Fibroblast of skin of scalp (primary cell): Measurements from ENCODE around the gene STK10.
A peak's percentile ranks its signal among the peaks of the same experiment; 100 is the strongest.

Experiments
- DNase-seq: peaks from one replicate; pipeline ENCODE4 v3.0.0-alpha.2; 2013

STK10 gene

DNA sequence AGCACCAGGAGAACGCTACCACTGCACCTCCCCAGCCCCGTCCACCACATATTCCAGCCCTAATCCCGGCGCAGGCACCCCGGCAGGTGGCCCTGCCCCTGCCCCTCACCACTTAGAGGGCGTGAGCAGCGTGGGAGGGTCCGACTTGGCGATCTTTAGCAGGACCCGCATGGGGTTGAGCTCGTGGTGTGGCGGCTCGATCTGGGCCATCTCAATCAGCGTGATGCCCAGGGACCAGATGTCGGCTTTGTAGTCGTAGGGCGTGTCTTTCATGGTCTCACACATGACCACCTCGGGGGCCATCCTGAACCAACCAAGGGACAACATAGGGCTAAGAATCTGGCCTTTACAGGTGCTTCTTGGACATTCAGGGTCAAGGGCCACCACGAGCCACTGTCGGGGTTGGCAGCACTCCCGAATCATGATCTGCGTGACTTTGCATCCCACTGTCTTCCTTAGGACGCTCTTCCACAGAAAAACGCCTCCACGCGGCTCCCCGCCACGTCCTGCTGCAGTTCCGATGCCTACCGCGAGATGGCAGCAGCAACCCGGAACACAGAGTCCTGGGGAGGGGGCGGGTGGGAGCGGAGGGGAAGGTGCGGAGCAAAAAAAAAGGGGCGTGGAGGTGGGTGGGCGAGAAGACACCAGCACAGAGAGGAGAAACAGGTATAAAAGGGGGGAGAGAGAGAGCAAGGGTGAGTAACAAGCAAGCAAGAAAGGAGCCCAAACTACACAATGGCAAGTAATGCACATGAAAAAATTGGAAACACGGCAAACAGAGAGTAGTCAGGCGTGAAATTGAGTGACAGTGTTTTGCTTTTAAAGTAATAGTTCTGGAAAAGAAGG is 81.3 kb downstream of the STK10 start:
- peak; percentile 45 for DNase-seq

DNA sequence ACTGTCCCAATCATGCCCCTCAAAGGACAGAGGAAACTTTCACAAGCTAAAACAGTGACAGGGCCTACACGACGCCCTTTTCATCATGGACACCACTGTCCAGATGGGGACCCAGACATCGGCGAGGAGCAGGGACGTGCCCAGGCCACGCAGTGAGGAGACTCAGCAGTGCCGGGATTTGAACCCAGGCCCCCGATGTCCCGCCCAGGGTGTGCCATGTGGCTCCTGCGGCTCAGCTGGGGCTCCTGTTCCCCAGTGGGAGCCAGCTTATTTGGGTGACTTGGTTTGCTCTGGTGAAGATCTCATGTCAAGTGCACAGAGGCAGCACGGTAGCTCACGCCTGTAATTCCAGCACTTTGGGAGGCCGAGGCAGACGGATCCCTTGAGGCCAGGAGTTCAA is 82.2 kb downstream of the STK10 start:
- DNase-seq, result no peak

DNA sequence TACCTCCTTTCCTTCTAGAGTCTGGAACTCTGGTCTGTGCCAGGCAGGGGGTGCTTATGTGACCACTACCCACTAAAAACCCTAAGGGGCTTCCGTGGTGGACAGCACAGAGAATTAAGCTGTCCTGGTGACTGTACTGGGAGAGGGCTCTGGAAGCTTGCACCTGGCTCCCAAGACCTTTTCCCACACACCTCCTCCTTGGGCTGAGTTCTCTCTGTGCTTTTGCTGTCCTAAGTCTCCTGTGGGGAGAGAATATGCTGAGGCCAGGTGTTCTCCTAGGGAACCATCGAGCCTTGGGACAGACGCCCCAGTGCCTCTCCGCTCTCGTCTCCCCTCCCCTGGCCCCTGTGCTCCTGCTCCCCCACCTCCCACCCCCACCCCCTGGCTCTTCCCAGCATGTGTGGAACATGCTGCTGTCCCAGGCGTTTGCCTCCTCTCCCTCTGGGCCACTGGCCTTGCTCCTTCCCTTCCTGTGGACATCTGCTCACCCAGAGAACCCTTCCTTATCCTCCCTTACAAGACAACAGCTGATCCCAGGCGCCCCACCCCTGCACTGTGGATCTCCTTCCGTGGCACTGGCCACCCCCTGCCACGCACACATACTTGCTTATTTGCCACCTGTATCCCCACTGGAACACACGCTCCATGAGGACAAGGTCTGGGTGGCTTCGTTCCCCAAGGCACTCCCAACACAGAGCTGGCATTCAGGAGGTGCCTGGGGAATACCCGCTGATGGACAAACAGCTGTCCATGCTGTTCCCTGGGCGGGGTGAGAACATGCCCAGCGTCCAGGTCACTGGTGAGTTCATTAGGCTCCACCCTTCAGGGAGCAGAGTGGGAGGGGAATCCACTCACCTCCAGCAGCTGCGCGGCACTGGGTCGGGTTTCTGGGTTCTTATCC is 83.0 kb downstream of the STK10 start:
- DNase-seq, result no peak

DNA sequence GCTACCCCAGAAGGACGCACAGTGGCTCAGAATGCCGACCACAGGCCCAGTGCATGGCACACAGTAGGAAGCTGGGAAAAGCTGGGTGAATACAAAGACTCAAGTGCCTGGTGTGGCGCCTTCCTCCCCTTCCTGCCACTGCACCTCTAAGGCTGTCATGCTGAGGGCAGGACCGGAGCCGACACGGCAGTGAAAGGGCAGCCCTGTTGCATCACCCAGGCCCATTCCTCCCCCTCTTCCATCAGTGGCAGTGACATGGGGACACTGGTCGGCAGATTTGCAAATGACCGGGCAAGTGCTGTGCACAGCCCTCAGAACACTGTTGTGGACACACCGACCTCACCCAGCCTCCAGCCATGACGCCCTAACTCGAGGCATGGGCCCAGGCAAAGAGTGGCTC is 84.0 kb downstream of the STK10 start:
- DNase-seq, result no peak

DNA sequence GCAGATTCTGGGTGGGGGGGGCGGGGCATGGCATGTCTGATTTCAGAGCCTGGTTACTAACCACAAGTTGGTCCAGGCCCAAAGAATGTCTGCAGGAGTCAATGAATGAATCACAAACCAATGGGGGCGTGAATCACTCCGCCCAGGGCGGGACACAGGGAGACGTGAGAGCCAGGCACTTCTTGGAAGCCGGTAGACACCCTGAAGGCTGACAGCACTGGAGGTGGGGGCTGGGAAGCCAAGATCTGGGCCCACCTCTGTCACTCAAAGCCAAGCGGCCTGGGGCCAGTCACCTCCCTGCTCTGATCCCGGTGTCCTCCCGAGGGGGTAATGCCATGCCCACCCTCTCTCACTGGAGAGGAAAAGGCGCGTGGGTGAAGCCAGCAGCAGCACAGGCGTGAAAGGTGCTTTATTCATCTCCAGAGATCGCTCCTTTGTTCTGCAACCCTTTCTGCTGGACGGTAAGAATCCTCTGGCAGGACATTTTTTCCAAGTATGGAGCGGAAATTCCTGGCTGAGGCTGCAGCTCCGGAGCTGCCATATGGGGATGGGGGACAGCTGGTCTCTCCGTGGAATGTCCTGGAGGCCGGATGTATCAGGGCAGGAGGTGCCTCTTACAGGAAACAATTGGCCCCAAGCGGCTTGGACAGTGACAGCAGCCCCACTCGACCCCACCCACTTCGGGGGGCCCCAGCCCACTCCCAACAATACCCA is 85.0 kb downstream of the STK10 start:
- DNase-seq, result peak; percentile 98

DNA sequence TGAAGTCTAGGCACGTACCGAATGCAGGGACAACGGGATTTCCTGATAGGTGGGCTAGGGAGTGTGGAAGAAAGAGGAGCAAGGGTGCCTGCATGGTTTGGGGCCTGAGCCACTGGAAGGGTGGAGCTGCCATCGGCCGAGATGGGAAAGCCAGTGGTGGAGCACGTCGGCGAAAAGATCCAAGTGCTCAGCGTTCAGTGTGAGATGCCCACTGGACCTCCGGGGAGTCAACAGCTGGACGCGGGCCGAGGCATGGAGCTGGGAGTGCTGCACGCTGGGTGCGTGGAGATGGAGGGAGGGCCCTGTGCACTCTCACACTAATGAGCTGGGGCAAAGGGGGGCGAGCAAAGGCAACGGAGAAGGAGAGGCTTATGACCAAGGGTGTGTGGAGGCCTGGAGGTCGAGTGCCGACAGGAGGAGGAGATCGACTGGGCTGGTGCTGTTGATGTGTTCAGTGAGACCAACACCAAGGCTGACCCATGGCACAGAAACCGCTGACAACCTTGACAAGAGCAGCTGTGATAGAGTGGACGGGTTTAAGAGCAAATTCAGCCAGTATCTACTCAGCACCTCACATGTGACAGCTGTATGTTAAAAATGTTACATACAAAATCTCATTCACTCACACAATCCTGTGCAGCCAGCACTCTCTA is 85.7 kb downstream of the STK10 start:
- no peak for DNase-seq

DNA sequence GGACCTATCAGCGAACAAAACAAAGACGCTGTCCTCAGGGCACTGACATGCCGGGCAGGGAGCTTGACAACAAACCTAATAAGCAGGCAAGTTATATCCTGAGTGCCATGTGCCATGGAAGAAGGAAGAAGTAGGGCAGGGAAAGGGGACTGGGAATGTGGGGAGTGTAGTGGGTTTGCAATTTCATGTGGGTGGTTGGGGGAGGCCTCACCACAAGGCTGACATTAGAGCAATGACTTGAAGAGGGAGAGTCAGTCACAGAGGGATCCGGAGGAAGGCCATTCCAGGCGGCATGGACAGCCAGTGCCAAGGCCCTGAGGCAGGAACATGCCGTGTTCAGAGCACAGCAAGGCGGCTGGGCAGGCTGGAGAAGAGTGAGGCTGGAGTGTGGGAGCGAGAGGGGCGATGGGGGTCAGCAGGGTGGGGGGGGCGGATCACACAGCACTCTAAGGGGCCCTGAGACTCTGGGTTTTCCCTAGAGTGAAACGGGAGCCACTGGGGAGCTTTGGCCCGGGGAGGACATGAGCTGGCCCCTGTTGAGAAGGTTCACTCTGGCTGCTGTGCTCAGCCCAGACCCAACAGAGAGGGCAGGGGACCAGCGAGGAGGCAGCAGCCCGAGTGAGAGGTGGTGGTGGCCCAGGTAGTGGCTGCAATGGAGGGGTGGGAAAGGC is 86.3 kb downstream of the STK10 start:
- no peak for DNase-seq

DNA sequence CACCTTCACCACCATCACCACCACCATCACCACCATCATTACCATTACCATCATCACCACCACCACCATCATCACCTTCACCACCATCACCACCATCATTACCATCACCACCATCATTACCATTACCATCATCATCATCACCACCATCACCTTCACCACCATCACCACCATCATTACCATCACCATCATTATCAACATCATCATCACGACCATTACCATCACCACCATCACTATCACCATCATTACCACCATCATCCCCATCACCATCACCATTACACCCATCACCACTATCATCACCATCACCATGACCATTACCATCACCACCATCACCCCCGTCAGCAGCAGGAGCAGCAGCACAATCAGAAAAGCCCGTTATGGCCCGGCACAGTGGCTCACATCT is 89.1 kb downstream of the STK10 start:
- no peak for DNase-seq

DNA sequence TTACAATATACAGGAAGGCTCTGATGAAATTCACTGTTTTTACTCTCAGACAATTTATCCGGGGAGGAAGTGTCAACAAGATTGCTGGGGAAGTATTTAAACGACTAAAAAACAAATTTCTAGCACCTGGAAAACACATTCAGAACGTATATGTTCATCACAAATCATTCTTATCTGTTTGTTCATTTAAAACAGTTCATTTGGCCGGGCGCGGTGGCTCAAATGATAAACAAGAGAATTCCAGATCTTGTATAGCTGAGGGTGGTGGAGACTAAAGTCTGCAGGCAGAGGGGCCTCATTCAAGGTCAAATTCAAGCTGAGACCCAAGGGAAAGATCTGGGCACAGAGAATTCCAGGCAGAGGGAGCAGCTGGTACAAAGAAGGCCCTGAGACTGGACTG is 90.0 kb downstream of the STK10 start:
- DNase-seq, result no peak

DNA sequence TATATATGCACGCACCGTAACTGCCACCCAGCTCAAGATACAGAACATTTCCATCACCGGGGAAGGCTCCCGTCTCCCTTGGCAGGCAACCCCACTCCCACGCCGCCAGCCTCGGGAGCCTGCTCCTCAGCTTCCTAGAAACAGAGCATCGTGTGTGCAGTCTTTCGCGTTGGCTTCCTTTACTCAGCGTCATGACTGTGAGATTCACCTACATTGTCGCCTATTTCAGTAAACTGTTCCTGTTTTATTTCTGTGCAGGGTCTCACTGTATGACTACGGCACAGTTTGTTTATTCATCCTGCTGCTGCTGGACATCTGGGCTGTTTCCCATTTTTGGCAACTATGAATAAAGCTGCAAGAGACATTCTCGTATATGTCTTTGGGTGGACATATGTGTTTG is 90.7 kb downstream of the STK10 start:
- no peak for DNase-seq

DNA sequence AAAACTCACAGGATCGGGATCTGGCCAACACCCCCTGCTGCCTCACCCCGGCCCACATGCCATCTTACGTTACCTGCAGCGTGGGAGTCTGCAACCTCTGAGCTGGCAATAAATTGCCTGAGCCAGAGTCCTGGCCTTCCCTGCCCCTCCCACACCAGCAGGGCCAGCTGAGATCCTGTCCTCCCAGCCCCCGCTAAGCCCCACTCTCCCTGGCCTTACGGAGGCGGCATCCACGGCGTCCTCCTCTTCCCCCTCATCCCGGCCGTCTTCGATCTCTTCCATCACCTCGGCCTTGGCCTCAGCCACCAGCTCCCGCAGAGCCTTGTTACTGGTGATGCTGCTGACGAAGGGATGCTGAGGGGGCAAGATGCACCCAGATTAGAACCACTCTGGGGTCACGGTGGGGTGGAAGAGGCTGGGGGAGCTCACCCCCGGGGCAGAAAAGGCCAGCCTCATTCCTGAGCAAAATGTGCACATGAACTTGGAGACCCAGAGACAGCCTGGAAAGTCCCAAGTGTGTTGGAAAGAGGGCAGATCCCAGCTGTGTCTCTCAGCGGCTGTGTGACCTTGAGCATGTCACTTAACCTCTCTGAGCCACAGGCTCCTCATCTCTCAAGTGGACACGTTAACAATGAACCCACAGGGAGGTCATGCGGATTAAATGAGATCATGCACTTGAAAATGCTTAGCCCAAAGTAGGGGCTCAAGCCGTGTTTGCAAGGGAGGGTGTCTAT is 91.7 kb downstream of the STK10 start:
- no peak for DNase-seq

DNA sequence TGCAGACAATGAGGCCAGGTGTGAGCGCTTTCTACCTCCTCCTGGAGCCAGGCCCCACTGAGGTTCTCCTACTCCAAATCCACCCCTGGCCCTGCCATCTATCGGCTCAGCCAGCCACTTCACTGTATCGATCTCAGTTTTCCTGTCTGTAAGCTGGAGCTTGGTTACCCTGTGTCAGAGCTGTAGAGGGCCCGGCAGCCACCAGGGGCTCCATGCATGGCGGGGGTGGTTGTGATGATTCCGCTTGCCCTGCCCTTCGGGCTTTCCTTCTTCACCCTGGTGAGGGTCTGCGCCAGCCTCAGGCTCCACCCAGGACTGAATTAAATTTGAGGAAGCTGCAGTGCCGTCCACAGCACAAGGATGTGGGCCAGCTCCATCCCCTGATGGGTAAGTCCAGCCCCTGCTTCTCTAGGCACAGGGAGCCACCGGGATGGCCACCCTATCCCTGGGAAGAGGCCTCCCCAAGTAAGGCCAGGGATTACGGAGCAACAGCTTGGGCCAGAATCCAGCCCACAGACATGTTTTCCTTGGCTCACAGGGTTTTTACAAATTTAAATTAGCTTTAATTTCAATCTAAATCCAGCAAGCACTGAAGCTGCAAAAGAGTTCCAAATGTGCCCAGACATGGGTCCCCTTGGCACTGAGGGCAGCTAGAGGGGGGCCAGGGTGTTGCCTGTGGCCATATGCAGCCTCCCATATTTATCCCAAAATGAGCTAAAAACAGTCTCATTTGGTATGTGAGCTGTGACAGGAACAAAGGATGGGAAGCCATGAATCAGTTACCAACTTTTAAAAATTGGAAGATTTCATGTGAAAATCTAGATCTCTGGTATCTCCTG is 92.4 kb downstream of the STK10 start:
- DNase-seq, result no peak

DNA sequence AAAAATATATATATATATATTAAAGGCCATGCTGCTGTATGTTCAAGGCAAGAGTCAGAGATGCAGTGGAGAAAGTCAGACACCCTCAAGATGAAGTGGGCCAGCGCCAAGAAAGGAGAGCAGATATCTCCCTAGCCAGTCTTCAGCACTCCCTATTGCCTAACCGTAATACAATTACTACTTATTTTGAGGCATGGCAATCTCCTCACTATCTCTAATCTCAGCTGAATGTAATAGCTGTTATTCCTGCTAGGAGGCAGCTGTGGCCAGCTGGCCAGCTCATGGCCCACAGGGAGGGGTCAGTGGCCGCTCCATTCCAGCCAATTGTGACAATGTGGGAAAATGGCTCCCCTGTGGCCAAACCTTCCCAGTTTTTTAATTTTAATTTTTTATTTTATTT is 94.1 kb downstream of the STK10 start:
- DNase-seq, result no peak

DNA sequence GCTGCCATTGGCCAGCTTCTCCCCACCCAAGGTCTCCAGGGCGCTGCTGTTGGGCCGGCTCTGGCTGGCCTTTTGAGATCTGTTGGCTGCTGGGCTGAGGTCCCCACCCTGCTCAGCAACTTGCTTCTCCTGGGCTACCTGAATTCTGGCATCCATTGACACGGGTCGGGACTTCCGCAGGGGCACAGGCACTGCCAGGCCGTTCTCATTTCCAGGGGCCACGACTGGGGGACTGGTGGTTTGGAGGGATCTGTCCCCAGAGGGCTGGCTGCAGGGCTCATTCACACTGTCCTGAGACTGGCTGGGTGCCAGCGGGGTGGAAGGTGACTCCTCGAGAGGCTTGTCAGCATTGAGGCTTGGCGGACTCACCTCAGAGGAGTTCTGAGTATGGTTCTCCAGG is 94.5 kb downstream of the STK10 start:
- no peak for DNase-seq

DNA sequence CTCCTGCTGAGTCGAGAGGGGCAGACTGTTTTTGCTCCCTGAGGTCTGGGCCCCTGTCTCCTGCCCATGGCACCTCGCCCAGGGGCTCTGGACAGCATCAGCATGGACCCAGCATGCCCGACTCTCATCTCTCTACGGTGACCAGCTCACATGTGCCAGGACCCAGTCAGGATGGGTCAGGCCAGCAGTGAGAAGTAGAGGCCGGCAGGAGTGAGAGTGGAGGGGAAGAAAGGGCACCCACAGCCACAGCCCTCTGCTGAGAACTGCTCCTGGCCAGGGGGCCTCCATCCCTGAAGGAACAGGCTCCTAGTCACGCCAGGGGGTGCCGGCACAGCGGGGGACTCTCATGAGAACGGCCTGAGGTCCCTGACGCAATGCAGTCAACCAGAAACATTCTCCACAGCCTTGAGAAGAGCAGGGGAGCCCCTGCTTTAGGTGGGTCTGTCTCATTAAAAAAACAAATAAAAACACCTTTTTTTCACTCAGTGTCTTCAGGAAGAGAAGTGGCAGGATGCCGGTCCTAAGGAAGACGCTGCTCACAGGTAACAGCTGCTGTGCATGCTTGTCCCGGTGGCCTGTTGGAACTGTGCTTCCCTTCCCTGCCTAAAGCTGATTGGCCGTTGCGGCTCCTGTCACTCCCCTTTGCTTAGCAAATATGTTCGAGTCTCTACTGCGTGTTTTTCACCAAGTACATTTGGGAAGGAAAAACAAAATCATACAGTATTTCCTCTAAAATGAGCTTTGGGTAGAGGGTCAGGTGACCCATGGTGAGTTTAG is 95.9 kb downstream of the STK10 start:
- no peak for DNase-seq

DNA sequence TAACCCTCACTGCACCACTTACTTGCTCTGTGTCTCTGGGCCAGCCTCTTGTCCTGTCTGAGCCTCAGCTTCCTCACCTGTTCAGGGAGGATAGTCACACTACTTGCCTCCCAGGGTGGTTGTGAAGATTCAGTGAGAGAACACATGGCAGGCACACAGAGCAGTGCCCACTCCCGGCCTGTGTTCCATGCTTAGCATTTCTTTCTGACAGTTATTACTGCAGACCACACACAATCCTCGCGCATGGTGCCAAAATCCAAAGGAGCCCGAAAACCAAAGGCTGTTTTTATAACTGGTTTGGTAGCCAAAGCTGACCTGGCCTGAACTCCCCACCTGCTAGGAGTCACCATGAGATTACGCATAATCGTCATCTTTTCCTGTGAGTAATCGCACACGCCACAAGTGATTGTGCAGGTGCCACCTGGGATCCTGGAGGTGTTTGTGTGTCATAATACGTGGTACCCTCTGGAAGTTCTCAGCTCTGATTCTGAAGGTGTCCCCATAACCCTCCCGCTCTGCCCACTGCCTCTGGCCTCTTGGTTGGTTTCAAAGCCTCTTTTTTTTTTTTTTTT is 97.0 kb downstream of the STK10 start:
- no peak for DNase-seq

DNA sequence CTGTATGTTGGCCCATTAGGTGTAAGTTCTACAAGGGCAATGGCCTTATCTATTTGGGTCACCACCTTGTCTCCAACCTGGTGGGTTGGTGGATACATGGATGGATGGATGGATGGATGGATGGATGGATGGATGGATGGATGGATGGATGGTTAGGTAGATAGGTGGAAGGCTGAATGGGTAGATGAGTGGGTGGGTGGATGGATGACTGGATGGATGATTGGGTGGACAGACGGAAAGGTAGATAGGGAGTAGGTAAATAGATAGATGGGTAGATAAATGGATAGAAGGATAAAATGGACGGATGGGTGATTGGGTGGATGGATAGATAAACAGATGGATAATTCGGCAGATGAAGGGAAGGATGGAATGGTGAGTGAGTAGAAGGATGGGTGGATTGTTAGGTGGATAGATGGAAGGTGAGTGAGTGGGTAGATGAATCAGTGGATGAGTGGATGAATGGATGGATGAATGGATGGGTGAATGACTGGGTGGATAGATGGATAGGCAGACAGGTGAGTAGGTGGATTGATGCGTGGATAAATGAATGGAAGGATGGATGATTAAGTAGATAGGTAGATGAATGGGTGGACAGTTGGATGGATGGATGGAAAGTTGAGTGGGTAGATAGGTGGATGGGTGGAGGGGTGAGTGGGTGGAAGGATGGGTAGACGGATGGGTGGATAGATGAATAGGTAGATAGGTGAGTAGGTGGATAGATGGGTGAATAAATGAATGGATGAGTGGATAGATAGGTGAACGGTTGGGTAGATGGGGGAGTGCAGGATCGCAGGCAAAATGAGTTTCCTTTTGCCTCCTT is 98.5 kb downstream of the STK10 start:
- DNase-seq, result no peak

DNA sequence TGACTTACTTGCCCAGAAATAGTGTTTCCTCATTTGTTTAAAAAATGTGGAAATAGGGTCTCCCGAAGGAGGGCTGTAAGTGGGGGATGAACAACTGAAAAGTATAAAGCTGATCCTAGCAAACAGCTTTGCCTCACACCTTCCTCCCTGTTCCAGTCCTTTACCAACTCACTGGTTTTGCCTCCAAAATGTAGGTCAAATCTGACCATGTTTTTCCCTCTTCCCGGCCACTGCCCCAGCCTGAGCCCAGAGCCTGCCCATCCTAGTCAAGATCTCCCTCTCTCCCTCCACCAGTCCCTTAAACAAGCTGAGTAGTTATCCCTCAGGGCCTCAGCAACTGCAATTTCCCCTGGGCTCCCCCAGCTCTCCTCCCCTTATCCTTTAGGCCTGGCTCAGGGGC is 99.2 kb downstream of the STK10 start:
- no peak for DNase-seq
